ENCODE data around the gene PDE3A.
"Not testable (repeated sequence)": the region's sequence is repeated elsewhere in the genome, so short reads cannot be mapped to it uniquely, and the experiment has no call there.

Gene PDE3A

GRCh38 chr12:20560935-20561334 is 192.6 kb downstream of the PDE3A start:
- no peak for DNase-seq

DNA sequence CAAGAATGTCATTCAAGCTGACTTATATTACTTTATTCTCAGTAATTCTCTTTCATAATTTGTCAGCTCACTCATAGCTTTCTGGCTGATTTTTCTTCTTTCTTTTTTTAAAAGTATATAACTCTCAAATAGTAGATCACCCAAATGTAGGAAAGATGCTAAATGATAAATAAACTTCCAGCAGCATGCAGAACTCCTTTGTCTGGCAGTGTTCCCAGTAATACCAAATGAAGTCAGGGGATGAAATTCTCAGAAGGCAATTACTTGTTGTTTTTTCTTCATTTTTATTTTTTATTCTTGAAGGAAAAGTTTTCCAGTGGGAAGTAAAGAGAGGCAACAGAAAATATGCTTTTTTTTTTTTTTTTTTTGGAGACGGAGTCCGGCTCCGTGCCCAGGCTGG is 193.5 kb downstream of the PDE3A start:
- DNase-seq = no peak

DNA sequence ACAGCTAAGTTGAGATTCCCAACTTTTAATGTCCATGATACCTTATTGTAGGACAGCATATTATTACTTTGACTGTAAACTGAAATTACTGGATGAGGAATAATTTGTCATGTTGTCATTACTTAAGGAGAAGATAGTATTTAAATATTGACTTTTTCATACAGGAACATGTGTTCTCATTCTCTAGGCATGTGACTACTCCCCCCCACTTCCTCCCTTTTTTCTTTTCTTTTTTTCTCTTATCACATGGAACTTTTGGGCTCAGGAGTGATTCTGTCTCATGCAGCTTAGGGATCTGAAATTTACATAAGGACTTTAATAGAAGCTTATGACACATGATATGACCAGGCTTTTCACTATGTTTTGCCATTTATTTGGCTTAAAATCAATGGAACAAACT is 199.1 kb downstream of the PDE3A start:
- DNase-seq = no peak

DNA sequence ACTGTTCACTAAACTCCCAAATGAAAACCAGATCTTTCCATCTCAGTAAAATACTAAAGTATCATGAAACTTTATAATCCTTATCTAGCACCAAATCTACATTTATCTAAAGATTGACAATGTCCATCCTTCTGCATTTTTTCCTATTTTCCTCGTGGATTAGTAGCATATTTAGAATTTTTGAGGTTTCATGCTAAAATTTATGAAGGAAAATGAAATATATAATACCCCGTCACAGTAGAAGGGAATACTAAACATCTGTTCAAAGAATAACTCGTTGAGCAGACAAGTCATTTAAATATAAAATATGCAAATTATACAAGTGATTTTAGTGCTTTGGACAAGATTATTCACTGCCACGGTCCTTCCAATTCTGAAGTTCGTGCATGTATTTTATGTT is 204.1 kb downstream of the PDE3A start:
- no peak for DNase-seq

DNA sequence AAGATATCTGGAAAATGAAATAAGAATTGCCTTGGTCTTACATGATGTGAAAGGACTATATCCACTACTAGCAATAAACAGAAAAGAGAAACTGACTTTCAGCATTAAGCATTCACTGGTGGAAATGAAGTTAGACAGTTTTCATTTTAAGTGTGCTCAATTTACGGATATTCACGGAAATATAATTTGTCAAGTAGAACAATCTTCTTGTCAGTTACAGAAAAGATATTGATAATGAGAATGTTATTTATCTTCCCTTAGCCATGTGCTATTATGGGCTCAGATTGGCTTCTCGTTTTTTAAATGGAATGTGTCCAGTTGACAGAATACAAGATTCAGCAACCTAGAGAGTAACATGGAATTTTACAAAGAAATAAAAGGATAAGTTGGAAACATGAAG is 208.2 kb downstream of the PDE3A start:
- DNase-seq = no peak

- no peak for DNase-seq
Measured at GRCh38 chr12:20577054-20577453, 208.7 kb downstream of the PDE3A start.

DNA sequence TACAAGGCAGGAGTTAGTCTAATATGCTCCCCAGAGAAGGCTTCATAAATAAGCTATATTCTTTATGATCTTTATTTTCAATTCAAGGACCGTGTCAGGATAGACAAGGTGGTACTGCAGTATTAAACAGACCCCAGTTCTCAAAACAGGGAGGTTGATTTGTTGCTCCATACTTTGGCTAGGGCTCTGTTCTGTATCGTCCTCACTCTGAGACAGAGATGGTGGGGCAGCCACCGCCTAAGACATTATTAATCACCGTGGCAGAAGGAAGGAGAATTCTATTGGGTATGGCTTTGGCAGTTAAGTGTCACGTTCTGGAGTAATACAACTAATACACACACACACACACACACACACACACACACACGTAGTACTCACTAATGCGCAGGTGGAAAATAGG is 209.8 kb downstream of the PDE3A start:
- no peak for DNase-seq

GRCh38 chr12:20585055-20585625 is 216.8 kb downstream of the PDE3A start:
- no peak for DNase-seq

GRCh38 chr12:20585913-20586312 is 217.6 kb downstream of the PDE3A start:
- no peak for DNase-seq

DNA sequence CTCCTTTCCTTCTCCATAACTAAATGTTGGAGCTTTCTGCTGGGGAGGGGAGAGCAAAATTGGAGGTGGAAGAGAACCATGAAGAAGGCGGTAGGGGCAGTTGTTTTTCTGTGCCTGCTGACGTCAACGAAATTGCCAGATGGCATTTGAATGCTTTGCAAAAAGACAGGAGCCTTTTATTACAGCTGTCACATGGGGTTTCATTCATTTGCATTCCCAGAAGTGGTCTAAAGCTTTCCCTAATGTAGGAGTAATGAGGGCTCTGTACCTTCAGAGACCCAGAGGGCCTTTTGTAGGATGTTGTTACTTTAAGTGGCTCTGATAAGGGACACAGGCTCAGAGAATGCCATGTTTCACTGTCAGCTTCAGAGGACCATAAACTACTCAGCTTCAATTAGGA is 219.7 kb downstream of the PDE3A start:
- peak; percentile 61 for DNase-seq

DNA sequence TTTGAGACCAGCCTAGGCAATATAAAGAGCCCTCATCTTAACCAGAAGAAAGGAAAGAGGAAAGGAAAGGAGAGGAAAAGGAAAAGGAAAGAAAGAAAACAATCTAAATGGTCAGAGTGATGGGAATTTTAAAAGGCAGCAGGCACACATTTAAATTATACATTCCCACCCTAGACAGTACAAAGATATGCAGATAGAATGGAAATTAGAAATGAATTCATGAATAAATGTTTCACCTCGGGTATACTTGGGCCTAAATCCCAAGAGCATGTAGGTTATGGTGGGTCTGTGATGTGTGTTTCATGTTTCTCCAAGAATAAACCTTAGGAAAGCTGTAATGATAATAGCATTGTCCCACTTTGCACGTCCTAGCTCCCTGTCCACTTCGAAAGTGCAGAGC is 222.2 kb downstream of the PDE3A start:
- DNase-seq = no peak

GRCh38 chr12:20592556-20592955 is 224.2 kb downstream of the PDE3A start:
- DNase-seq = no peak

GRCh38 chr12:20593611-20594010 is 225.3 kb downstream of the PDE3A start:
- no peak for DNase-seq

DNA sequence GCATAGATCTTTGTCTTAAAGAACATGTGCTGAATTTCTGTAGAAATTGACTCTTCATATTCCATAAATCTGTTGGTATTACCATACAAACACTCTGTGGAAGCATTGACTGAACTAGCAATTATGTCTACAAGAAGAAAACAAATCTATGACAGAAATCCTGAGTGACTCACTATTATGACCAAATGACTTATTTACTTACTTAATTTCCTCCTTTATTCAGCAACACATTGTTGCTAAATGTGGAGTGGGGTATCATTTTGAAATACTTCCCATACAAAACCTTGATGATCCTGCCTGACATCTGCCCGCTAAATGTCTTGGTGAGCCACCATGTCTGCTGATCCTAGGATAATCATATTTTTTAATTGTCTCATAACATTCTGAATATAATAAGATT is 227.7 kb downstream of the PDE3A start:
- no peak for DNase-seq

GRCh38 chr12:20599757-20600156 is 231.4 kb downstream of the PDE3A start:
- DNase-seq = no peak

DNA sequence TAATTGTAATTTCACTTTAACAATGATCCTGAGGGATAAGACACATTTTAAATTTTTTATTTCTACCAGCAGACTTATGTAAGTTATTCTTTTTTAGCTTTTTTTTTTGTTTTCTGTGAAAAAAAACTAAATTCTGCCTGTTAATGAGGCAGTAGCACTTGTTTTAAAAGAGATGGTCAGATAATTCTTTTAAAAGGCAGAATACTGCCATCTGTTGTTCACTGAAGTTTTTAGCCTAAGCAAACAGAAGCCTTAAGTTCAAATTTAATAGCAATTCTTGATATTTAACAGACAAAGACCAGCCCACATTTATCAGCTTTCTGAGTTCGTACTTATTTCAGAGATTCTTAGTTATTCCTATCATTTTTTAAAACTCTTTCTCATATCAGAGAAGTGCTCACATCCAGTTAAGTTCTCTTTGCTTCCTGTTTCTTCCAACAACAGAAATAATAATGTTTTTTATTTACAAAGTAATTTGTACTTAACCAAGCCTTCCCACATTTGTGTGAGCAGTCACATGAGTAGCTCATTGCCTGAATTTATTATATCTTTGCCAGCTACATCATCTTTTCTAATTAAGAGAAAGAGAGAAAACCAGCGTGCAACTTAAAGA is 233.4 kb downstream of the PDE3A start:
- DNase-seq = no peak

DNA sequence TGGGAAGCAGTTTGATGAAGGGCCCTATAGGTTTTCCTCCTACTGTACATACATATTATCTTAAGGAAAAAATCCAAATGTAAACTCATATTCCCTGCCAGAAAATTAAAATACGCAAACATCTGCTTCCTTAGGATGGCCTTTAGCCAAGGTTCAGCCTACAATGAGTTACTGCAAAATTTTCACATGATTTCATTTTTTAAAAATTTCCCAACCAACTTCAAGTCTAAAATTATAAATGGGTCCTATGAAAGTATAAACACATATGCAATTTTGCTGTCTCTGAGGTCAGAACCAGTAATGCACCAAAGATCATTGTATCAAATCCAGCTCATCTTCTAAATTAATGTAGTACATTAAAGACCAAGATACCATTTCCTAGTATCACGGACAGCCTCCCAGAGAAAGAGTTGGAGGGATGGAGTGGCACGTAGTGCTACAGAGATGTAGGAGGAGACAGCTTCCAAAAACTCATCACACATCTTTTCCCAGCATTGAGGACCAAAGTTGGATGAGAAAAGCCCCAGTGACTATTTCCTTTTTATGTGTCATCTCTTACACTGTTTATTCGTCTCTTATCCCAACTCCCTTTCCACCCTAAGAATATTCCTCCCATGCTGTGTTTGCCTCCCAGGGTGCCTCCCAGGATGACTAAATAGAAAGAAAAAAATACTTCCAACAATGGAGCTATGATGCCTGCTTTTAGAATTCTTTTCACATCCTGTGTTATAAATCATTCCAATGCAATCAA is 234.5 kb downstream of the PDE3A start:
- no peak for DNase-seq

DNA sequence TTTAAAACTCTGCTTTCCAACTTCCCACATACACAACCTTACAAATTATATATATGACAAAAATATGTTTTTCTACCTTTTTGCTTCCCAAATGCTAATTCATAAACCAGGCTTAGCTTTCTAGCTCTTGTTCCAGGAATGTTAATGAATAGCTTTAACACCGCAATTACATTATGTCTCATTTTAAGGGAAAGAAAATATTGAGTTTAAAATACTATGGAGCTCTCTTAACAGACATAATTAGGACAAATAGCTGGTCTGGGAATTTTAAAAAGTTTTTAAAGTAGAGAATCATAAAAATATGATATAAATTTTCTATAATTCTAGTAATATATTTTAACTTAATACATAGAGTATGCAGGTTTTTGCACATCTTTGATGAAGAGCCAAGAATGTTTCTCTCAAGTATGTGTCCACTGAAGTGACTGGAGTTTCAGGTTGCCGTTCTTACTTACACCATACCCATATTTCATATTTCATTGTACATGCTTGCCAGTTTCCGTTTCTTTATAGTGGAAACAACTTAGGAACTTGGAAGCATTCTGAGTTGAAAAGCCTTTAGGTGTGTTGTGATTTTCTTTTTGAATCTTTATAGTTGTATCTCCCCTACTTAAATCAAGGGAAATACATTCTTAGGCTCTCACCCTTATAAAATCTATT is 236.2 kb downstream of the PDE3A start:
- no peak for DNase-seq

DNA sequence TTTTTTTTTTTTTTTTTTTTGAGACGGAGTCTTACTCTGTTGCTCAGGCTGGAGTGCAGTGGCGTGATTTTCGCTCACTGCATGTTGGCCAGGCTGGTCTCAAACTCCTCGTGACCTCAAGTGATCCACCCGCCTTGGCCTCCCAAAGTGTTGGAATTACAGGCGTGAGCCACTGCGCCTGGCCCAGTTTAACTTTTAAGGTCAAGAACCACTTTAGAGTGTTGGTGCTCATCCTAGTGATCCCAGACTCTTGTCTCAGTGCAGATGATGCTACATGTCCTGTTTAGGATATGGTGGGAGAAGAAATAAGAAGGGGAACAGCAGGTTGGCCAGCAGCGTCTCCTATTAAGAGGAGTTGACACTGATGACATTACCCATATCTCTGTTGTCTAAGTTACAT is 246.7 kb downstream of the PDE3A start:
- DNase-seq = not testable (repeated sequence)

DNA sequence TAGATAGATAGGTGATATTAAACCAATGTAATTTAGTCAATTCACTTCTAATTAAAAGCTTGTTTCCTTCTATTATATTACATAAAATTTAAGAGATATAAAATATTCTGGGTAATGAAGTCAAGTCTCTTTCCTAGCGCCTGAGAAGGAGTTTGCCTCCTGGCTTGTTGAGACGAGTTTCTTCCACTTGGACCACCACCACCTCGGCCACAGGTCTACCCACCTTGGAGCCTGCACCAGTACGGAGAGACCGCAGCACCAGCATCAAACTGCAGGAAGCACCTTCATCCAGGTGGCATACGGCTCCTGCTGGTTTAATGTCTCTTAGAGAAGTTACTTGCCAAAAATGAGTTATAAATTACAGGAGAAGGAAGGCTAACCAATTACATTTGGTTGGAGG is 247.8 kb downstream of the PDE3A start:
- DNase-seq = no peak

- DNase-seq = no peak
Measured at GRCh38 chr12:20620261-20620660, 251.9 kb downstream of the PDE3A start.

GRCh38 chr12:20624718-20625117 is 256.4 kb downstream of the PDE3A start:
- DNase-seq = no peak

GRCh38 chr12:20625531-20625930 is 257.2 kb downstream of the PDE3A start:
- no peak for DNase-seq

DNA sequence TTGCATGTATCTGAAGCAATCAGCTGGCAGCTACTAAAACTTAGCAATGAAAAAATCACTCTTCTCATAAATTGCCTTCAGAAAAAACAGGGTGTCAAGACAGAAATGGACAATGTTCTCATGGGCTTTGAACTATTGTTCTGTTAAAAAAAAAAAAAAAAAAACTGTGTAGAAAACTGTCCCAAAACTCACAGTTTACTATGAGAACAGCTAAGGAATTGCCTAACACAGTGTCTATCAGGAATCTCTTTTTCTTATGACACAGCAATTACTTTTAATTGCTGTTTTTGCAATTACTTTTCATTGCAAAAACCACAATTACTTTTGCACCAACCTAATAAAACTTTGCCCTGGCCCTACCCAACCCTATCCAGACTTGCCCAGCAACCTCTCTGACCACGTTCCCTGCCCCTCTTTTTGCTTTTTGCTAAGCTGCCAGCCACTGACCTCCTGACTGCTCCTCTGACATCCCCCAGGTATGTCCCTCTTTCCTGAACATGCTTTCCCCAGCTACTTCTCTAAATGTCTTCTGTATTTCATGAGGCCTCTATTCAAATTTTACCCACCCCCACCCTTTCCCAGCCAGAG is 258.8 kb downstream of the PDE3A start:
- no peak for DNase-seq
